Stimulated activated effector memory CD8-positive, alpha-beta T cell treated with anti-CD3 and anti-CD28 coated beads, Interleukin-12 subunit alpha, Interleukin-12 subunit beta, amount 100 ng/mL, for 72 hours (primary cell): Measurements from ENCODE around the gene ZNF683.
A peak's percentile ranks its signal among the peaks of the same experiment; 100 is the strongest.

Source experiments
- ATAC-seq: fragments of 150-1000 bp; cut with Tn5 transposase; 2 replicates; pipeline ENCODE4 v1.10.0; 2021
- DNase-seq, 2 donors: peaks; one replicate each; pipeline ENCODE4 v3.0.0; 2021 to 2022; ENCODE audit warnings: low spot score in 2 of 2
- H3K27ac Mint-ChIP-seq: one replicate; pipeline ENCODE4 v1.8.0; 2022; ENCODE audit warnings: mild to moderate bottlenecking, mixed read lengths
- H3K36me3 Mint-ChIP-seq: one replicate; pipeline ENCODE4 v1.8.0; 2022; ENCODE audit warnings: mild to moderate bottlenecking, mixed read lengths
- H3K4me1 Mint-ChIP-seq: one replicate; pipeline ENCODE4 v1.8.0; 2022; ENCODE audit warnings: mixed read lengths
- H3K4me3 Mint-ChIP-seq: one replicate; pipeline ENCODE4 v1.8.0; 2022; ENCODE audit warnings: mild to moderate bottlenecking, mixed read lengths
- H3K9me3 Mint-ChIP-seq: one replicate; pipeline ENCODE4 v1.8.0; 2022; ENCODE audit warnings: mixed read lengths

Gene ZNF683

GRCh38 chr1:26354972-26355371, 17.6 kb downstream of the ZNF683 start:
- ATAC-seq (no peak), DNase-seq (no peak)
- Mint-ChIP-seq H3K27ac (no peak overlapping the region), H3K36me3 (no peaks in the 10 kb centered on the region), H3K9me3 (no peaks in the 10 kb centered on the region), H3K4me1 (peaks cover 28% of the 10 kb centered on the region), H3K4me3 (no peak overlapping the region)

GRCh38 chr1:26353976-26354820, 18.4 kb downstream of the ZNF683 start, which contains the start of gene CRYBG2:
Gene CRYBG2 (minus strand): TSS chr1:26354130. CDS start chr1:26346657, 7,473 bp downstream.
- Mint-ChIP-seq H3K4me1 (peaks cover 20% of the 10 kb centered on the region), H3K36me3 (no peaks in the 10 kb centered on the region)

GRCh38 chr1:26353210-26353859, 19.2 kb downstream of the ZNF683 start:
- no peaks in the 10 kb centered on the region for H3K36me3 Mint-ChIP-seq
- H3K4me3 Mint-ChIP-seq = no peak overlapping the region
- no peak for DNase-seq
- no peaks in the 10 kb centered on the region for H3K9me3 Mint-ChIP-seq
- ATAC-seq = no peak
- peak overlapping the region; percentile 79 for H3K27ac Mint-ChIP-seq
- peaks cover 12% of the 10 kb centered on the region for H3K4me1 Mint-ChIP-seq

More at GRCh38 chr1:26353976-26354820, 18.4 kb downstream of the ZNF683 start, which contains the start of gene CRYBG2:
- no peak within 1 kb of the TSS for H3K4me3 Mint-ChIP-seq
- peak within 1 kb of the TSS; percentile 79 for H3K27ac Mint-ChIP-seq
- no peak for ATAC-seq
- no peaks in the 10 kb centered on the region for H3K9me3 Mint-ChIP-seq
- DNase-seq = no peak

DNA sequence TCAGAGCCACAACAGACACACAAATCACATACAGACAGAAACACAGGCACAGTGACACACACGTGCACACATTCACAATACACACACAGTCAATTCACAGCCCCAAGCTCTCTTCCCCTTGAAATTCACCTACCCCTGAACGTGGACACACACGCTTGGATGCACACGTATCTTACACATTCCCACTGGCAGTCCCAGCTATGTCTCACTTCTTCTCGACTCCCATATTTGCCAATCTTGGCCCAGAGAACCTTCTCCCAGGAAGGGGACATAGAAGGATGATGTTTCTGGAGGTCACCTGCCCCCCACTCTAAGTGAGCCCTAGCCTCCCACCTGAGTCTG, 20.2 kb downstream of the ZNF683 start:
- Mint-ChIP-seq H3K4me3 (no peak overlapping the region), H3K27ac (no peak overlapping the region), H3K36me3 (no peaks in the 10 kb centered on the region), H3K4me1 (peaks cover 11% of the 10 kb centered on the region), H3K9me3 (no peaks in the 10 kb centered on the region)
- DNase-seq (no peak), ATAC-seq (no peak)

DNA sequence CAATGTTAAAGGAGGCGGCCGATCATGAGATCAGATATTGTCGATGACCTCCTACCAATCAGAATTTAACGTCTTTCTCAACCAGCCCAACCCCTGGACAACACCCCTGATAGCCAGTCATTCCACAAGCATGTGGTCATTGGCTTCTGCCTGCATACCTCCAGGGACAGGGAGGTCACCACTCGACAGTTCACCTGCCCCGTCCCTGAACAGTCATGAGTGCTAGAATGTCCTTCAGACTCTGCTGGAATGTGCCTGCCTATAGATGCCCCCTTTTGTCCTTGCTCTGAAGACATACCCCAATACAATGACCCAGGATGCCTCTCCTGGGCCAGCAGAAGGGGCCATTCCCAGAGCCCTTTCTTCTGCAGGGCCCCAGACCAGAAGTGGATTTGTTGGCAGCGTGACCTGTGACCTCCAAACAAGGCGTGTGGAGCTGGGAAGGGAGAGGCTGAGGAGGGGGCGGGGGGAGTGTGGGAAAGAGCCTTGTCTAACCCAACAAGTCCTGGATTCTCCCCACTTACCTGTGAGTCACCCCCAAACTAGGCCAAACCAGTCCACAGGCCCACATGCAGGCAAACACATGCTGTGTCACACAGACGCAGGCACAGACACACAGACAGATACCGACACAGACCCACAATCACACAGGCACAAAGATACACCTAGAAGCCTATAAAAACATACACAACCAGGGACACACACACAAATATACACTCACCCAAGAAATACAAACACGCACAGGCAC, 20.8 kb downstream of the ZNF683 start:
- H3K36me3 Mint-ChIP-seq = no peaks in the 10 kb centered on the region
- no peak for DNase-seq

GRCh38 chr1:26350701-26351589, 21.6 kb downstream of the ZNF683 start:
- Mint-ChIP-seq H3K9me3 (no peaks in the 10 kb centered on the region), H3K36me3 (no peaks in the 10 kb centered on the region), H3K4me1 (peaks cover 10% of the 10 kb centered on the region), H3K4me3 (no peak overlapping the region), H3K27ac (peak overlapping the region; percentile 1)
- DNase-seq (no peak), ATAC-seq (no peak)

More for the DNA sequence above, 20.8 kb downstream of the ZNF683 start:
- peak overlapping the region; percentile 1 for H3K27ac Mint-ChIP-seq
- peaks cover 11% of the 10 kb centered on the region for H3K4me1 Mint-ChIP-seq
- peak; percentile 37 for ATAC-seq
- no peak overlapping the region for H3K4me3 Mint-ChIP-seq
- no peaks in the 10 kb centered on the region for H3K9me3 Mint-ChIP-seq

DNA sequence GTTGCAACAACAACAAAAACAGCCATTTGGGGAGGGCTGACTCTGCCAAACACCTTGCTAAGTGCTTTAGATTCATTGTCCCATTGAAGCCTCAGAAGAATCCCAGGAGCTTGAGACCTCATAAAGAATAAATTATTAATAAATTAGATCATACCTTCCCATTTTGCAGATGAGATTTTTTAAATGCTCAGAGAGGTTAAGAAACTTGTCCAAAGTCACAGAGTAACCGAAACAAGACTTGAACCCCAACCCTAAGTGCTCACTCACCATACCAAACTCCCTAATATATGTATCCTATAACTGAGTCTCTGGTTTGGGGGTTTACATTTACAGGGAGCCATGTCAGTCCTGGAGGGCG, 22.2 kb downstream of the ZNF683 start:
- no peak for DNase-seq
- Mint-ChIP-seq H3K9me3 (no peaks in the 10 kb centered on the region), H3K4me1 (peaks cover 6% of the 10 kb centered on the region), H3K4me3 (no peak overlapping the region), H3K27ac (no peak overlapping the region), H3K36me3 (no peaks in the 10 kb centered on the region)
- no peak for ATAC-seq

DNA sequence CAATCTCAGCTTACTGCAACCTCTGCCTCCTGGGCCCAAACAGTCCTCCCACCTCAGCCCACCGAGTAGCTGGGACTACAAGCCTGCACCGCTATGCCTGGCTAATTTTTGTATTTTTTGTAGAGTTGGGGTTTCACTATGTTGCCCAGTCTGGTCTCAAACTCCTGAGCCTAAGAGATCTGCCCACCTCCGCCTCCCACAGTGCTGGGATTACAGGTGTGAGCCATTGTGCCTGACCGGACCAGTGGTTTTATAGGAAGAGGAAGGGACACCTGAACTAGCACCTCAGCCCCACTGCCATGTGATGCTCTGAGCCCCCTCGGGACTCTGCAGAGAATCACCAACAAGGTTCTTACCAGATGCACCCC, 22.7 kb downstream of the ZNF683 start:
- H3K27ac Mint-ChIP-seq = no peak overlapping the region
- DNase-seq = no peak
- no peaks in the 10 kb centered on the region for H3K36me3 Mint-ChIP-seq
- H3K4me1 Mint-ChIP-seq = peaks cover 6% of the 10 kb centered on the region
- no peak for ATAC-seq
- no peak overlapping the region for H3K4me3 Mint-ChIP-seq
- no peaks in the 10 kb centered on the region for H3K9me3 Mint-ChIP-seq

DNA sequence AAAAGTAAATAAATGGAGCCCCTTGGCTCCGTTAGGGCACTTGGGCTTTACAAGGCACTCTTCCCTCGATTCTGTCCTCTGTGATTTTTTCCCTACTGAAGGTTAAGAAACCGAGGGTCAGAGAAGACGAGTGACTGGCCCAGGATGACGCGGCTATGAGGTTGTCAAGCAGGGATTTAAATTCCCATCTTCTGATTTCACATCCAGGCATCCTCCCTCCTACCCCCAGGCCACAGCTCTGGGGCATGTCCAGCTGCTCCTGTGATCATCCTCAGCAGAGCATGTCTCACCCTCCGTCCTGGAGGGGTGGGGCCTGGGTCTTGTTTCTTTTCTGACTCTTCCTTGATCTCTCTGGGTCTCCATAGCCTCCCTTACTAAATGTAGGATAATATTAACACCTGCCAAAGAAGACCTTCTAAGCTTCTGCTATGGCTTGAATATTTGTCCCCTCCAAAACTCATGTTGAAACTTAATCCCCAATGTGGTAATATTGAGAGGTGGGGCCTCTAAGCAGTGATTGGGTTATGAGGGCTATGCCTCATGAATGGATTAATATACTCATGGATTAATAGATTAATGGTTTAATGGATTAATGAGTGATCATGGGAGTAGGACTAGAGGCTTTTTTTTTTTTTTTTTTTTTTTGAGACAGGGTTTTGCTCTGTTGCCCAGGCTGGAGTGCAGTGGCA, 23.2 kb downstream of the ZNF683 start:
- Mint-ChIP-seq H3K9me3 (no peaks in the 10 kb centered on the region), H3K4me1 (peaks cover 6% of the 10 kb centered on the region), H3K27ac (no peak overlapping the region), H3K4me3 (no peak overlapping the region), H3K36me3 (no peaks in the 10 kb centered on the region)
- no peak for DNase-seq
- ATAC-seq = no peak

- DNase-seq (no peak), ATAC-seq (no peak)
- H3K4me1 Mint-ChIP-seq = no peaks in the 10 kb centered on the region
- no peaks in the 10 kb centered on the region for H3K36me3 Mint-ChIP-seq
- no peak overlapping the region for H3K4me3 Mint-ChIP-seq
- H3K27ac Mint-ChIP-seq = no peak overlapping the region
- H3K9me3 Mint-ChIP-seq = no peaks in the 10 kb centered on the region
These were observed 26.1 kb downstream of the ZNF683 start for GRCh38 chr1:26346274-26347033.

DNA sequence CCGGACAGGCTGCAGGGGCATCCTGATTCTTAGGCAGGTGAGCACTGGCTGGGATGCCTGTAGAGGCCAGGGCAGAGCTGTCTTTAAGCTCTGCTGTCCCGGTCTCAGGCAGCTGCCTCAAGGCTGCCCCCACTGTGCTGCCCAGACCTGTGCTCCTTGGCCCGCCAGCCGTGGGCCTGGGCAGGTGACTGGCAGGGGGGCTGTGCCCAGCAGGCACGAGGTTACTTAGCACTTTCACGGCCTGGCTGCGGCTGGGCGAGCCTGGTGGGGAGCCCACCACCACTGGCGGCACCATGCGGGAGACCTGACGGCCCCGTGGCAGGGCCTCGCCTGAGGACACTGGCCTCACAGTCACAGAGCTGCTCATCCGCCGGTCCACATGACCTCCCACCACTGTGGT, 26.8 kb downstream of the ZNF683 start:
- Mint-ChIP-seq H3K36me3 (no peaks in the 10 kb centered on the region), H3K27ac (peak overlapping the region; percentile 79), H3K4me1 (no peaks in the 10 kb centered on the region), H3K9me3 (no peaks in the 10 kb centered on the region), H3K4me3 (no peak overlapping the region)
- ATAC-seq (peak; percentile 34), DNase-seq (no peak)

DNA sequence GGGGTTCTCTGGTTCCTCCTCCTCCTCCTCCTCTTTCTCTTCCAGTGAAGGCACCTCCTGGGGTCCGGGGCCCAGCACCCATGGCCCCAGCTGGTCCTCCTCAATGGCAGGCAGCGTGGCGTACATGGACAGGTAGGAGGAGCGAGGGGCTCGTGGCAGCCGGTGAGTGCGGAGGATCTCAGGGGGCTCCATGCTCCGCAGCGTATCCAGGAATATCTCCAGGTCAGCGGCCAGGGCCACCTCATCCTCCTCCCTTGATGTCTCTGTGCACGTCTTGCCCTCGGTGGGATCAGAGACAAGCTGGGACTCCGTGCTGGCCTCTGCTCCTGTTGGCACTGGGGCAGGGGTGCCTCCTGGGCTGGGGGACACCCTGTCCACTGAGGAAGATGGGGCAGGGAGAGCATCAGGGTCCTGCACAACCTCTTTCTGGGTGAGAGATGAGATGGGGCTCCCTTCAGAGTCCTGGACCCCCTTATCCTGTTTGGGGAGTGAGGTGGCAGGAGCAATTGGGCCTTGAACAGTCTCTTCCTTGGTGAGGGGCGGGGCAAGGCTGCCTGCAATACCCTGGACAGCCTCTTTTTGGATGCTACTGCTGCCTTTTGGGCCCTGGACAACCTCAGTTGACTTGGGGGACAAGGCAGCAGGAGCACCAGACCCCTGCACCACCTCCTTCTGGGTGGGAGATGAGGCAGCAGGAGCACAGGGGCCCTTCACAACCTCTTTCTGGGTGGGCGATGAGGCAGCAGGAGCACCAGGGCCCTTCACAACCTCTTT, 28.2 kb downstream of the ZNF683 start:
- ATAC-seq = no peak
- no peaks in the 10 kb centered on the region for H3K9me3 Mint-ChIP-seq
- DNase-seq = no peak
- H3K36me3 Mint-ChIP-seq = no peaks in the 10 kb centered on the region
- no peaks in the 10 kb centered on the region for H3K4me1 Mint-ChIP-seq
- no peak overlapping the region for H3K27ac Mint-ChIP-seq
- no peak overlapping the region for H3K4me3 Mint-ChIP-seq

DNA sequence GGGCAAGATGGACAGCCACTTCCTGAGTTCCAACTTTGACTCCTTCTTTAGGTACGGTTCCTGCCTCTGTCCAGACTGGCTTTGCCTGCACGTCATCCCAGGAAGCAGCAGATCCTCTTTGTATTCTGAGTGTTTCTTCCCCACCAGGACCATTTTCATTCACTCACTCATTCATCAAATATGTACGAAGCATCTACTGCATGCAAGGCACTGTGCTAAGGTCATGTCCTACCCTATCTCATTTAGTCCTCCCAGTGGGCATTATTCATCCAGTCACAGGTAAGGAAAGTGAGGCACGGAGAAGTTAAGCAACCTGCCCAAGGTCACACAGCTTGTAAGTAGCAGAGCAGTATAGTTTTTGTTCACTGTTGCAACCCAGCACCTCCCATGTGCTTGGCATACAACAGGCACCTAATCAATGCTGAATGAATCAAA, 32.5 kb downstream of the ZNF683 start:
- Mint-ChIP-seq H3K4me1 (peaks cover 11% of the 10 kb centered on the region), H3K36me3 (no peaks in the 10 kb centered on the region), H3K9me3 (no peaks in the 10 kb centered on the region), H3K4me3 (no peak overlapping the region), H3K27ac (no peak overlapping the region)
- ATAC-seq = no peak
- no peak for DNase-seq
